IMR-90 (cell line): ENCODE data around the gene SLAMF6. TPM values are rescaled to one million over a fixed set of nuclear protein-coding genes. Genes with fewer than 3 reads are reported as not detected.

Experiments used
- ATAC-seq: fragments of 200-7000 bp; cut with Tn5 transposase; 2 replicates; pipeline ENCODE4 v1.9.1; 2020; ENCODE audit warnings: low read depth, mild to moderate bottlenecking, moderate library complexity
- BruUV-seq: library from RNA; stranded (reverse); fragments of 400-500 nt; replicated peaks from 2 replicates; lab custom pipeline; 2021; lab: Mats Ljungman, UMichigan
- CTCF ChIA-PET: fragments of 300-600 bp; formaldehyde crosslinking; extraction: SDS; loops from one replicate; lab custom pipeline; 2021; ENCODE audit warnings: antibody characterized with exemption; lab: Yijun Ruan, JAX
- POLR2A ChIA-PET: fragments of 300-600 bp; sonication (Branson Sonifier 250); formaldehyde crosslinking; loops from one replicate; lab custom pipeline; 2022; ENCODE audit warnings: antibody characterized with exemption; ENCODE audit not compliant: unreplicated experiment; lab: Charles Lee
- DNase-seq: peaks from one replicate; pipeline ENCODE4 v3.0.0; 2013
- H2AFZ ChIP-seq: replicated peaks from 2 replicates; pipeline ENCODE3; 2013; ENCODE audit warnings: low read length, mild to moderate bottlenecking; ENCODE audit not compliant: poor library complexity
- H2AK5ac ChIP-seq: 2 replicates; pipeline ENCODE4 v1.6.1; 2013; ENCODE audit warnings: low read depth, low read length, inconsistent platforms
- H2AK9ac ChIP-seq: replicated peaks from 2 replicates; pipeline ENCODE3; 2013; ENCODE audit warnings: mild to moderate bottlenecking, low read depth, low read length, moderate library complexity; ENCODE audit not compliant: poor library complexity
- H2BK120ac ChIP-seq: 2 replicates; pipeline ENCODE4 v1.6.1; 2013; ENCODE audit warnings: low read depth, low read length, inconsistent platforms
- H2BK15ac ChIP-seq: 3 replicates; pipeline ENCODE4 v1.6.1; 2013; ENCODE audit warnings: low read depth, low read length, inconsistent platforms
- H2BK20ac ChIP-seq: 2 replicates; pipeline ENCODE4 v1.6.1; 2013; ENCODE audit warnings: low read depth, mild to moderate bottlenecking, inconsistent platforms, low read length, moderate library complexity
- H2BK5ac ChIP-seq: 2 replicates; pipeline ENCODE4 v1.6.1; 2013; ENCODE audit warnings: mild to moderate bottlenecking, low read depth, low read length, inconsistent platforms; ENCODE audit not compliant: poor library complexity, severe bottlenecking
- H3K14ac ChIP-seq: replicated peaks from 2 replicates; pipeline ENCODE4 v1.6.1; 2013; ENCODE audit warnings: low read depth, low read length, inconsistent platforms
- H3K18ac ChIP-seq: 2 replicates; pipeline ENCODE4 v1.6.1; 2013; ENCODE audit warnings: low read depth, low read length, control low read depth
- H3K23ac ChIP-seq: 2 replicates; pipeline ENCODE4 v1.6.1; 2013; ENCODE audit warnings: low read depth, low read length, inconsistent platforms
- H3K27ac ChIP-seq: 2 replicates; pipeline ENCODE4 v1.5.1; 2013; ENCODE audit warnings: mild to moderate bottlenecking, control low read depth, low read length; ENCODE audit not compliant: insufficient read depth
- H3K27me3 ChIP-seq: 2 replicates; pipeline ENCODE4 v1.6.1; 2013; ENCODE audit warnings: low read length; ENCODE audit not compliant: control insufficient read depth, insufficient read depth
- H3K36me3 ChIP-seq: 2 replicates; pipeline ENCODE4 v1.6.1; 2013; ENCODE audit warnings: low read length, mixed read lengths; ENCODE audit not compliant: control insufficient read depth, insufficient read depth
- H3K4ac ChIP-seq: 2 replicates; pipeline ENCODE4 v1.6.1; 2013; ENCODE audit warnings: low read depth, low read length, inconsistent platforms
- H3K4me1 ChIP-seq: 2 replicates; pipeline ENCODE4 v1.6.1; 2013; ENCODE audit warnings: low read length, mixed read lengths; ENCODE audit not compliant: control insufficient read depth, insufficient read depth
- H3K4me2 ChIP-seq: 2 replicates; pipeline ENCODE4 v1.6.1; 2013; ENCODE audit warnings: low read depth, mild to moderate bottlenecking, control low read depth, low read length, moderate library complexity
- H3K4me3 ChIP-seq: 2 replicates; pipeline ENCODE4 v1.5.1; 2013; ENCODE audit warnings: low read depth, mild to moderate bottlenecking, control low read depth, low read length, moderate library complexity; ENCODE audit not compliant: insufficient read depth
- H3K56ac ChIP-seq: 2 replicates; pipeline ENCODE4 v1.6.1; 2013; ENCODE audit warnings: low read length, inconsistent platforms; ENCODE audit not compliant: insufficient read depth; ENCODE audit errors: extremely low read depth
- H3K79me1 ChIP-seq, 2 experiments: 2 replicates each; pipeline ENCODE4 v1.6.1; 2013; ENCODE audit warnings: low read length in 2 of 2, inconsistent platforms in 1 of 2, low read depth in 1 of 2
- H3K9ac ChIP-seq: 2 replicates; pipeline ENCODE4 v1.6.1; 2013; ENCODE audit warnings: low read depth, low read length, control low read depth
- H3K9me1 ChIP-seq: 2 replicates; pipeline ENCODE4 v1.6.1; 2013; ENCODE audit warnings: low read length, inconsistent platforms; ENCODE audit not compliant: insufficient read depth
- H3K9me3 ChIP-seq: 2 replicates; pipeline ENCODE4 v1.6.1; 2013; ENCODE audit warnings: low read length; ENCODE audit not compliant: control insufficient read depth, insufficient read depth
- H4K20me1 ChIP-seq: 2 replicates; pipeline ENCODE4 v1.6.1; 2013; ENCODE audit warnings: low read length, inconsistent platforms; ENCODE audit not compliant: insufficient read depth
- H4K5ac ChIP-seq: 2 replicates; pipeline ENCODE4 v1.6.1; 2013; ENCODE audit warnings: mild to moderate bottlenecking, low read depth, low read length, control low read depth
- H4K8ac ChIP-seq, 2 experiments: 2 replicates each; pipeline ENCODE4 v1.6.1; 2013; ENCODE audit warnings: low read depth in 2 of 2, low read length in 2 of 2, control low read depth in 1 of 2, inconsistent platforms in 1 of 2
- H4K91ac ChIP-seq: 2 replicates; pipeline ENCODE4 v1.6.1; 2013; ENCODE audit warnings: low read depth, low read length, inconsistent platforms; ENCODE audit not compliant: insufficient read depth
- CEBPB ChIP-seq: IDR thresholded peaks from 2 replicates; pipeline ENCODE4 v1.6.1; 2012; ENCODE audit warnings: low read depth, low read length, improper control_type of control experiment
- CHD1 ChIP-seq: IDR thresholded peaks from 2 replicates; pipeline ENCODE4 v1.6.1; 2012; ENCODE audit warnings: low read depth, low read length, improper control_type of control experiment
- ELK1 ChIP-seq: fragments of 150-350 bp; IDR thresholded peaks from 2 replicates; pipeline ENCODE4 v1.6.1; 2016; ENCODE audit warnings: low read depth, mild to moderate bottlenecking, low read length, moderate library complexity, borderline replicate concordance
- FOS ChIP-seq: fragments of 150-350 bp; IDR thresholded peaks from 2 replicates; pipeline ENCODE4 v1.6.1; 2016; ENCODE audit warnings: low read depth, low read length
- MAFK ChIP-seq: IDR thresholded peaks from 2 replicates; pipeline ENCODE4 v1.6.1; 2012; ENCODE audit warnings: low read depth, low read length, improper control_type of control experiment
- MAZ ChIP-seq: IDR thresholded peaks from 2 replicates; pipeline ENCODE4 v1.6.1; 2012; ENCODE audit warnings: low read depth, mild to moderate bottlenecking, low read length, improper control_type of control experiment, moderate library complexity, borderline replicate concordance
- MXI1 ChIP-seq: IDR thresholded peaks from 2 replicates; pipeline ENCODE4 v1.6.1; 2012; ENCODE audit warnings: low read depth, mild to moderate bottlenecking, low read length, moderate library complexity, borderline replicate concordance
- POLR2A ChIP-seq: IDR thresholded peaks from 2 replicates; pipeline ENCODE4 v1.6.1; 2012; ENCODE audit warnings: mild to moderate bottlenecking, low read depth, low read length
- RAD21 ChIP-seq: IDR thresholded peaks from 2 replicates; pipeline ENCODE4 v1.6.1; 2012; ENCODE audit warnings: low read length, improper control_type of control experiment
- RCOR1 ChIP-seq: IDR thresholded peaks from 2 replicates; pipeline ENCODE4 v1.6.1; 2012; ENCODE audit warnings: mild to moderate bottlenecking, low read length, improper control_type of control experiment; ENCODE audit not compliant: insufficient replicate concordance
- SMC3 ChIP-seq: fragments of 150-350 bp; IDR thresholded peaks from 2 replicates; pipeline ENCODE4 v1.6.1; 2016; ENCODE audit warnings: low read depth, mild to moderate bottlenecking, antibody characterized with exemption, low read length, moderate library complexity
- dilution Hi-C: fragments of 300-500 bp; cut with HindIII; formaldehyde crosslinking; loops from one replicate; pipeline ENCODE4 v1.14.3; 2018; ENCODE audit warnings: low sequenced_read_pairs; ENCODE audit not compliant: unreplicated experiment
- in situ Hi-C: fragments of 300-500 bp; cut with MboI; formaldehyde crosslinking; loops from 3 replicates; pipeline ENCODE4 v1.14.3; 2019; ENCODE audit warnings: low sequenced_read_pairs, inconsistent platforms, mixed read lengths
- intact Hi-C: fragments of 100-400 bp; cut with micrococcal nuclease; formaldehyde crosslinking; loops from 2 replicates; pipeline ENCODE4 v1.10.0; 2022
- polyA plus RNA-seq, 3 experiments: library from polyadenylated mRNA; depleted of rRNA; stranded (reverse); fragments of >200 nt; gene quantifications; 2 replicates each; pipeline ENCODE4 v1.2.3, GENCODE V29; 2012; ENCODE audit warnings: low replicate concordance in 1 of 3
- total RNA-seq: library from RNA; depleted of rRNA; stranded (reverse); fragments of >200 nt; gene quantifications from 2 replicates; pipeline ENCODE4 v1.2.3, GENCODE V29; 2012
- TF ChIP-seq, protein P1 (sequence below): conservative IDR thresholded peaks from 2 replicates; pipeline ENCODE4 v1.5.1; 2012; ENCODE audit warnings: mild to moderate bottlenecking, low read depth, low read length, improper control_type of control experiment
- TF ChIP-seq, protein P2 (sequence below): fragments of 150-350 bp; IDR thresholded peaks from 2 replicates; pipeline ENCODE4 v1.6.1; 2017; ENCODE audit warnings: mild to moderate bottlenecking, antibody characterized with exemption, low read length, low read depth

SLAMF6 gene
- total and polyA plus RNA-seq, 2 of the 4 experiments (the other 2 are of a cell fraction), result not detected

DNA sequence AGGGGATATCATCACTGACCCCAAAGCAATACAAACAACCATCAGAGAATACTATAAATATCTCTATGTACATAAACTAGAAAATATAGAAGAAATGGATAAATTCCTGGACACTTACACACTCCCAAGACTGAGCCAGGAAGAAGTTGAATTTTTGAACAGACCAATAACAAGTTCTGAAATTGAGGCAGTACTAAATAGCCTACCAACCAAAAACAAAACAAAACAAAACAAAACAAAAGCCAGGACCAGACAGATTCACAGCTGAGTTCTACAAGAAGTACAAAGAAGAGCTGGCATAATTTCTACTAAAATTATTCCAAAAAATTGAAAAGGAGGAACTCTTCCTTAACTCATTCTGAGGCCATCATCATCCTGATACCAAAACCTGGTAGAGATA lies 37.8 kb upstream of the SLAMF6 start:
- in situ Hi-C loops, result no loop called here
- Histone ChIP-seq H3K4me3 (no peak overlapping the region), H4K20me1 (no peaks in the 10 kb centered on the region), H3K79me1 (no peaks in the 10 kb centered on the region), H3K18ac (no peak overlapping the region), H4K5ac (no peak overlapping the region), H2BK120ac (no peak overlapping the region), H2AFZ (no peak overlapping the region), H3K27me3 (no peaks in the 10 kb centered on the region), H2BK15ac (no peak overlapping the region), H2BK20ac (no peak overlapping the region), H3K23ac (no peak overlapping the region), H3K4me2 (no peak overlapping the region), H3K4ac (no peak overlapping the region), H4K8ac (no peak overlapping the region), H3K4me1 (no peaks in the 10 kb centered on the region), H3K14ac (no peak overlapping the region), H3K9me1 (no peaks in the 10 kb centered on the region), H3K56ac (no peak overlapping the region), H3K9ac (no peak overlapping the region), H2BK5ac (no peak overlapping the region), H2AK5ac (no peak overlapping the region), H4K91ac (no peak overlapping the region), H3K27ac (no peak overlapping the region), H2AK9ac (no peak overlapping the region), H3K36me3 (no peaks in the 10 kb centered on the region), H3K9me3 (no peaks in the 10 kb centered on the region)
- BruUV-seq, result no TSS peak
- CTCF ChIA-PET, result no interaction called here
- dilution Hi-C loops, result no loop called here
- ATAC-seq (no peak), DNase-seq (no peak)
- intact Hi-C loops, result no loop called here
- POLR2A ChIA-PET, result no interaction called here
- TF ChIP-seq FOS (no peak), MAZ (no peak), POLR2A (no peak), MXI1 (no peak), SMC3 (no peak), MAFK (no peak), CHD1 (no peak), ELK1 (no peak), CEBPB (no peak), RCOR1 (no peak), RAD21 (no peak)
- TF ChIP-seq, protein P1, sequence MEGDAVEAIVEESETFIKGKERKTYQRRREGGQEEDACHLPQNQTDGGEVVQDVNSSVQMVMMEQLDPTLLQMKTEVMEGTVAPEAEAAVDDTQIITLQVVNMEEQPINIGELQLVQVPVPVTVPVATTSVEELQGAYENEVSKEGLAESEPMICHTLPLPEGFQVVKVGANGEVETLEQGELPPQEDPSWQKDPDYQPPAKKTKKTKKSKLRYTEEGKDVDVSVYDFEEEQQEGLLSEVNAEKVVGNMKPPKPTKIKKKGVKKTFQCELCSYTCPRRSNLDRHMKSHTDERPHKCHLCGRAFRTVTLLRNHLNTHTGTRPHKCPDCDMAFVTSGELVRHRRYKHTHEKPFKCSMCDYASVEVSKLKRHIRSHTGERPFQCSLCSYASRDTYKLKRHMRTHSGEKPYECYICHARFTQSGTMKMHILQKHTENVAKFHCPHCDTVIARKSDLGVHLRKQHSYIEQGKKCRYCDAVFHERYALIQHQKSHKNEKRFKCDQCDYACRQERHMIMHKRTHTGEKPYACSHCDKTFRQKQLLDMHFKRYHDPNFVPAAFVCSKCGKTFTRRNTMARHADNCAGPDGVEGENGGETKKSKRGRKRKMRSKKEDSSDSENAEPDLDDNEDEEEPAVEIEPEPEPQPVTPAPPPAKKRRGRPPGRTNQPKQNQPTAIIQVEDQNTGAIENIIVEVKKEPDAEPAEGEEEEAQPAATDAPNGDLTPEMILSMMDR, result no peak
- TF ChIP-seq, protein P2, sequence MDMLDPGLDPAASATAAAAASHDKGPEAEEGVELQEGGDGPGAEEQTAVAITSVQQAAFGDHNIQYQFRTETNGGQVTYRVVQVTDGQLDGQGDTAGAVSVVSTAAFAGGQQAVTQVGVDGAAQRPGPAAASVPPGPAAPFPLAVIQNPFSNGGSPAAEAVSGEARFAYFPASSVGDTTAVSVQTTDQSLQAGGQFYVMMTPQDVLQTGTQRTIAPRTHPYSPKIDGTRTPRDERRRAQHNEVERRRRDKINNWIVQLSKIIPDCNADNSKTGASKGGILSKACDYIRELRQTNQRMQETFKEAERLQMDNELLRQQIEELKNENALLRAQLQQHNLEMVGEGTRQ, result no peak
